ENCODE measurements around the gene MCF2L. TPM values are rescaled to one million over a fixed set of nuclear protein-coding genes. Genes with fewer than 3 reads are reported as not detected.

Gene MCF2L
- polyA plus RNA-seq, 1 donor from 2014 or later: 88.0 TPM

GRCh38 chr13:112992931-112993680, 24.1 kb downstream of the MCF2L start:
- Histone ChIP-seq H3K4me3 (ENCODE audit: low read length) (no peak overlapping the region), H2AFZ (ENCODE audit: low read depth, low read length) (no peak overlapping the region), H3K4me2 (ENCODE audit: low read length) (no peak overlapping the region), H3K9me2 (ENCODE audit: insufficient read depth, low read length) (no peaks in the 10 kb centered on the region), H3K9ac (ENCODE audit: low read length) (no peak overlapping the region), H3K36me3 (ENCODE audit: insufficient read depth, low read length) (no peaks in the 10 kb centered on the region), H3K9me3 (ENCODE audit: low read length) (peaks cover 2% of the 10 kb centered on the region), H3K27me3 (ENCODE audit: insufficient read depth, low read depth, low read length) (no peaks in the 10 kb centered on the region), H3K79me2 (replicated peaks; ENCODE audit: insufficient read depth, low read length) (no peaks in the 10 kb centered on the region), H3F3A (ENCODE audit: insufficient read depth, low read length, poor library complexity, severe bottlenecking) (no peaks in the 10 kb centered on the region), H3K27ac (ENCODE audit: low read length) (no peak overlapping the region), H4K20me1 (ENCODE audit: insufficient read depth) (no peaks in the 10 kb centered on the region)
- TF ChIP-seq MXI1 (conservative IDR thresholded peaks at IDR 0.05; ENCODE audit: poor library complexity, severe bottlenecking) (no peak), EZH2 (IDR thresholded peaks at IDR 0.05; ENCODE audit: borderline replicate concordance, insufficient read depth, low read length, poor library complexity, severe bottlenecking) (no peak), TAF1 (IDR thresholded peaks at IDR 0.05; ENCODE audit: low read depth) (no peak), SMC3 (conservative IDR thresholded peaks at IDR 0.05; ENCODE audit: poor library complexity) (no peak), EP300 (conservative IDR thresholded peaks at IDR 0.05; ENCODE audit: poor library complexity, severe bottlenecking) (no peak)
- TF ChIP-seq, protein P1, sequence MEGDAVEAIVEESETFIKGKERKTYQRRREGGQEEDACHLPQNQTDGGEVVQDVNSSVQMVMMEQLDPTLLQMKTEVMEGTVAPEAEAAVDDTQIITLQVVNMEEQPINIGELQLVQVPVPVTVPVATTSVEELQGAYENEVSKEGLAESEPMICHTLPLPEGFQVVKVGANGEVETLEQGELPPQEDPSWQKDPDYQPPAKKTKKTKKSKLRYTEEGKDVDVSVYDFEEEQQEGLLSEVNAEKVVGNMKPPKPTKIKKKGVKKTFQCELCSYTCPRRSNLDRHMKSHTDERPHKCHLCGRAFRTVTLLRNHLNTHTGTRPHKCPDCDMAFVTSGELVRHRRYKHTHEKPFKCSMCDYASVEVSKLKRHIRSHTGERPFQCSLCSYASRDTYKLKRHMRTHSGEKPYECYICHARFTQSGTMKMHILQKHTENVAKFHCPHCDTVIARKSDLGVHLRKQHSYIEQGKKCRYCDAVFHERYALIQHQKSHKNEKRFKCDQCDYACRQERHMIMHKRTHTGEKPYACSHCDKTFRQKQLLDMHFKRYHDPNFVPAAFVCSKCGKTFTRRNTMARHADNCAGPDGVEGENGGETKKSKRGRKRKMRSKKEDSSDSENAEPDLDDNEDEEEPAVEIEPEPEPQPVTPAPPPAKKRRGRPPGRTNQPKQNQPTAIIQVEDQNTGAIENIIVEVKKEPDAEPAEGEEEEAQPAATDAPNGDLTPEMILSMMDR (IDR thresholded peaks at IDR 0.05; ENCODE audit: poor library complexity, severe bottlenecking): no peak
- TF ChIP-seq, protein P2, sequence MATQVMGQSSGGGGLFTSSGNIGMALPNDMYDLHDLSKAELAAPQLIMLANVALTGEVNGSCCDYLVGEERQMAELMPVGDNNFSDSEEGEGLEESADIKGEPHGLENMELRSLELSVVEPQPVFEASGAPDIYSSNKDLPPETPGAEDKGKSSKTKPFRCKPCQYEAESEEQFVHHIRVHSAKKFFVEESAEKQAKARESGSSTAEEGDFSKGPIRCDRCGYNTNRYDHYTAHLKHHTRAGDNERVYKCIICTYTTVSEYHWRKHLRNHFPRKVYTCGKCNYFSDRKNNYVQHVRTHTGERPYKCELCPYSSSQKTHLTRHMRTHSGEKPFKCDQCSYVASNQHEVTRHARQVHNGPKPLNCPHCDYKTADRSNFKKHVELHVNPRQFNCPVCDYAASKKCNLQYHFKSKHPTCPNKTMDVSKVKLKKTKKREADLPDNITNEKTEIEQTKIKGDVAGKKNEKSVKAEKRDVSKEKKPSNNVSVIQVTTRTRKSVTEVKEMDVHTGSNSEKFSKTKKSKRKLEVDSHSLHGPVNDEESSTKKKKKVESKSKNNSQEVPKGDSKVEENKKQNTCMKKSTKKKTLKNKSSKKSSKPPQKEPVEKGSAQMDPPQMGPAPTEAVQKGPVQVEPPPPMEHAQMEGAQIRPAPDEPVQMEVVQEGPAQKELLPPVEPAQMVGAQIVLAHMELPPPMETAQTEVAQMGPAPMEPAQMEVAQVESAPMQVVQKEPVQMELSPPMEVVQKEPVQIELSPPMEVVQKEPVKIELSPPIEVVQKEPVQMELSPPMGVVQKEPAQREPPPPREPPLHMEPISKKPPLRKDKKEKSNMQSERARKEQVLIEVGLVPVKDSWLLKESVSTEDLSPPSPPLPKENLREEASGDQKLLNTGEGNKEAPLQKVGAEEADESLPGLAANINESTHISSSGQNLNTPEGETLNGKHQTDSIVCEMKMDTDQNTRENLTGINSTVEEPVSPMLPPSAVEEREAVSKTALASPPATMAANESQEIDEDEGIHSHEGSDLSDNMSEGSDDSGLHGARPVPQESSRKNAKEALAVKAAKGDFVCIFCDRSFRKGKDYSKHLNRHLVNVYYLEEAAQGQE (IDR thresholded peaks at IDR 0.05; ENCODE audit: borderline replicate concordance): no peak

DNA sequence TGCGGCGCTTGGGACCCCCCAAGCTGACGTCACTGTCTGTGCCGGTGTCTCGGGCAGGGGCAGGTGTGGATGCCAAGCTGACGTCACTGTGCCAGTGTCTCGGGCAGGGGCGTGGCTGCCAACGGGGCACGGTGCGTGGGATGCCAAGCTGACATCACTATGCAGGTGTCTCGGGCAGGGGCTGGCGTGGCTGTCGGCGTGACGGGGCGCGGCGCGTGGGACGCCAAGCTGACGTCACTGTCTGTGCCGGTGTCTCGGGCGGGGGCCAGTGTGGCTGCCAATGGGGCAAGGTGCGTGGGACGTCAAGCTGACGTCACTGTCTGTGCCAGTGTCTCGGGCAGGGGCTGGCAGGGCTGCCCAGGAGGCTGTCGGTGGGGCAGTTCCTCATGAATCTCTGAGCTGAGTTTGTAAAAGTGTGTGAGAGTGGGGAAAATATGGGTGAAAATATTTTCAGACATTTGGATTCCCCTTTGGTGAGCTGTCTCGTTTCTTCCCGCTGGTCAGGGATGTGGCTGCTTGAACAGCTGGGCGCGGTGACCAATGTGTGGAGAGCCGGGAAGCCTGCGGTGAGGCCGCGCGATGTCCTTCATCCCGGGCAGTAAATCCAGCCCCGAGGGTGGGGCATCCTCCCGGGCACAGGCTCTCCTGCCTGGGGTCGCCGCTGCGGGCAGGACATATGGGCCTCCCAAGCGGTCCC, 25.2 kb downstream of the MCF2L start:
- H3K4me2 ChIP-seq (ENCODE audit: low read length): no peak overlapping the region

More for the DNA sequence above, 25.2 kb downstream of the MCF2L start:
- Histone ChIP-seq H3K27me3 (ENCODE audit: insufficient read depth, low read depth, low read length) (no peaks in the 10 kb centered on the region), H3K79me2 (replicated peaks; ENCODE audit: insufficient read depth, low read length) (no peaks in the 10 kb centered on the region), H3K36me3 (ENCODE audit: insufficient read depth, low read length) (no peaks in the 10 kb centered on the region), H3K27ac (ENCODE audit: low read length) (no peak overlapping the region), H3F3A (ENCODE audit: insufficient read depth, low read length, poor library complexity, severe bottlenecking) (no peaks in the 10 kb centered on the region), H2AFZ (ENCODE audit: low read depth, low read length) (no peak overlapping the region), H4K20me1 (ENCODE audit: insufficient read depth) (no peaks in the 10 kb centered on the region), H3K9me2 (ENCODE audit: insufficient read depth, low read length) (no peaks in the 10 kb centered on the region), H3K9me3 (ENCODE audit: low read length) (no peaks in the 10 kb centered on the region), H3K9ac (ENCODE audit: low read length) (no peak overlapping the region), H3K4me3 (ENCODE audit: low read length) (no peak overlapping the region)
- TF ChIP-seq RAD21 (conservative IDR thresholded peaks at IDR 0.05) (no peak), EZH2 (IDR thresholded peaks at IDR 0.05; ENCODE audit: borderline replicate concordance, insufficient read depth, low read length, poor library complexity, severe bottlenecking) (no peak), TAF1 (IDR thresholded peaks at IDR 0.05; ENCODE audit: low read depth) (no peak), EP300 (conservative IDR thresholded peaks at IDR 0.05; ENCODE audit: poor library complexity, severe bottlenecking) (no peak)

All from neural cell (in vitro differentiated cells).